HL-60/S4 treated with phorbol 12-myristate 13-acetate at 8.2 ng/mL for 4 days and 3 days (cell line): Measurements from ENCODE around the gene RBM45.

ENCODE experiments used
- in situ Hi-C: fragments of 300-500 bp; cut with MboI; formaldehyde crosslinking; loops from 2 replicates; pipeline ENCODE4 v1.15.0; 2022; ENCODE audit warnings: low sequenced_read_pairs

Gene RBM45

GRCh38 chr2:178157574-178157973 is 45.3 kb downstream of the RBM45 start:
- in situ Hi-C loops: no loop called here

GRCh38 chr2:178159966-178160365 is 47.7 kb downstream of the RBM45 start:
- in situ Hi-C loops: no loop called here

GRCh38 chr2:178160601-178161000 is 48.4 kb downstream of the RBM45 start:
- in situ Hi-C loops: no loop called here

GRCh38 chr2:178163395-178163794 is 51.2 kb downstream of the RBM45 start:
- in situ Hi-C loops: no loop called here

GRCh38 chr2:178163911-178164310 is 51.7 kb downstream of the RBM45 start:
- in situ Hi-C loops: no loop called here

GRCh38 chr2:178173657-178174056 is 61.4 kb downstream of the RBM45 start:
- in situ Hi-C loops: no loop called here

- in situ Hi-C loops: no loop called here
These were observed 64.9 kb downstream of the RBM45 start for GRCh38 chr2:178177066-178177679.
